Fibroblast of pulmonary artery (primary cell): Measurements from ENCODE around the gene MARCHF11.

Source experiments
- DNase-seq: peaks from one replicate; pipeline ENCODE4 v3.0.0-alpha.2; 2010; ENCODE audit warnings: low read depth
- H3K4me3 ChIP-seq: replicated peaks from 2 replicates; pipeline ENCODE4 v1.5.1; 2011; ENCODE audit warnings: low read depth, mild to moderate bottlenecking, control low read depth, low read length, moderate library complexity
- TF ChIP-seq, protein P1 (sequence below): IDR thresholded peaks from 2 replicates; pipeline ENCODE4 v1.5.1; 2011; ENCODE audit warnings: mild to moderate bottlenecking, control low read depth, low read length, inconsistent platforms; ENCODE audit errors: missing control alignments

Gene MARCHF11

DNA sequence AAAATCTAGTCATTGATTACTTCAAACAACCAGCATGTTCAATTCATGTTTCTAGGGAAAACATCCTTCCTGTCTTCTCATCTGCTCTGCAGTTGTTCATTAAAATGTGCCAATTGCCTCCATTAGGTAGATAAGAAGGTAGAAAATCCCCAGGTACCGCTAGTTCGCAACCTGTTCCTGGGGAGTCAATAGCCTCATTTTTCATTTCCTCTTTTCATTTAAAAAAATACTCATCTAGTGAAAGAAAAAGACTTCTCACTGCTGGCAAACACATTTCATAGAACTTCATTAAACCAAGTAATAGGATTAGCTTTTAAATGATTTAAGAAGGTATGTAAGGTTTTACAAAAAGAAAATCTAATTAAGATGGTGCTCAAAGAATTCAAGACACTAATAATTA is 113.3 kb downstream of the MARCHF11 start:
- TF ChIP-seq, protein P1, sequence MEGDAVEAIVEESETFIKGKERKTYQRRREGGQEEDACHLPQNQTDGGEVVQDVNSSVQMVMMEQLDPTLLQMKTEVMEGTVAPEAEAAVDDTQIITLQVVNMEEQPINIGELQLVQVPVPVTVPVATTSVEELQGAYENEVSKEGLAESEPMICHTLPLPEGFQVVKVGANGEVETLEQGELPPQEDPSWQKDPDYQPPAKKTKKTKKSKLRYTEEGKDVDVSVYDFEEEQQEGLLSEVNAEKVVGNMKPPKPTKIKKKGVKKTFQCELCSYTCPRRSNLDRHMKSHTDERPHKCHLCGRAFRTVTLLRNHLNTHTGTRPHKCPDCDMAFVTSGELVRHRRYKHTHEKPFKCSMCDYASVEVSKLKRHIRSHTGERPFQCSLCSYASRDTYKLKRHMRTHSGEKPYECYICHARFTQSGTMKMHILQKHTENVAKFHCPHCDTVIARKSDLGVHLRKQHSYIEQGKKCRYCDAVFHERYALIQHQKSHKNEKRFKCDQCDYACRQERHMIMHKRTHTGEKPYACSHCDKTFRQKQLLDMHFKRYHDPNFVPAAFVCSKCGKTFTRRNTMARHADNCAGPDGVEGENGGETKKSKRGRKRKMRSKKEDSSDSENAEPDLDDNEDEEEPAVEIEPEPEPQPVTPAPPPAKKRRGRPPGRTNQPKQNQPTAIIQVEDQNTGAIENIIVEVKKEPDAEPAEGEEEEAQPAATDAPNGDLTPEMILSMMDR: no peak
- DNase-seq: no peak
- H3K4me3 ChIP-seq: no peak overlapping the region

- TF ChIP-seq, protein P1: no peak
- DNase-seq: no peak
- no peak overlapping the region for H3K4me3 ChIP-seq
Measured at GRCh38 chr5:16065831-16066230, 113.8 kb downstream of the MARCHF11 start.

- no peak for DNase-seq
- no peak overlapping the region for H3K4me3 ChIP-seq
- TF ChIP-seq, protein P1: no peak
Measured at GRCh38 chr5:16064135-16064893, 115.3 kb downstream of the MARCHF11 start.

- H3K4me3 ChIP-seq: no peak overlapping the region
- TF ChIP-seq, protein P1: no peak
- no peak for DNase-seq
Measured at GRCh38 chr5:16061163-16061562, 118.4 kb downstream of the MARCHF11 start.

GRCh38 chr5:16057277-16057676 is 122.3 kb downstream of the MARCHF11 start:
- DNase-seq: peak; percentile 7
- TF ChIP-seq, protein P1: no peak
- H3K4me3 ChIP-seq: no peak overlapping the region

DNA sequence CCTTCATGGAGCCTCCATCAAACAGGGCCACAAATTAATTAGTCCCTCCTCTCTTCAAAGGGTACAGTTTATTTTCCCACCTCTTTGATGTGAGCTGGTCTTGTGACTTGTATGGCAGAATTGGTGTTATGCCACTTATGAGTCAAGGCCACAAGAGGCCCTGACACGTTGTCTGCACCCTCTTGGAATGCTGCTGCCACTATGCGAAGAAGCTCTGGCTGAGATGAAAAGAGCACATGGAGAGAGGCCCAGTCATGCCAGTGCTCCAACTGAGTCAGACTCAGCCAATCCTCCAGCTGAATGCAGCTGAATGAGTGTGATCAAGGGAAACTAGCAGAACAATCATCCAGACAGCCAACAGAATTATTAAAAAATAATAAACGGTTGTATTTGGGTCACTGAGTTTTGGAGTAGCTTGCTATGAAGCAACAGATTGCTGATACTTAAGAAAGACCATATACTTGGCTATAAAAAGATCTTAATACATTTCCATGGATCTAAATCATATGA is 128.3 kb downstream of the MARCHF11 start:
- DNase-seq: no peak
- TF ChIP-seq, protein P1: no peak
- no peak overlapping the region for H3K4me3 ChIP-seq

- TF ChIP-seq, protein P1: no peak
- no peak overlapping the region for H3K4me3 ChIP-seq
- no peak for DNase-seq
Measured at GRCh38 chr5:16050414-16050813, 129.2 kb downstream of the MARCHF11 start.
